Measurements from ENCODE around the gene WWOX. TPM values are rescaled to one million over a fixed set of nuclear protein-coding genes. Genes with fewer than 3 reads are reported as not detected.

Gene WWOX
- total RNA-seq, 1 donor from 2014 or later = 8.9 TPM

GRCh38 chr16:79069121-79069520, 969.7 kb downstream of the WWOX start:
- Histone ChIP-seq H3K4me3 (no peak overlapping the region), H3K9me3 (replicated peaks) (no peaks in the 10 kb centered on the region), H3K27ac (replicated peaks) (no peak overlapping the region), H3K36me3 (no peaks in the 10 kb centered on the region), H3K4me1 (no peaks in the 10 kb centered on the region), H3K27me3 (ENCODE audit: low read depth) (no peaks in the 10 kb centered on the region)
- TF ChIP-seq, protein P1, sequence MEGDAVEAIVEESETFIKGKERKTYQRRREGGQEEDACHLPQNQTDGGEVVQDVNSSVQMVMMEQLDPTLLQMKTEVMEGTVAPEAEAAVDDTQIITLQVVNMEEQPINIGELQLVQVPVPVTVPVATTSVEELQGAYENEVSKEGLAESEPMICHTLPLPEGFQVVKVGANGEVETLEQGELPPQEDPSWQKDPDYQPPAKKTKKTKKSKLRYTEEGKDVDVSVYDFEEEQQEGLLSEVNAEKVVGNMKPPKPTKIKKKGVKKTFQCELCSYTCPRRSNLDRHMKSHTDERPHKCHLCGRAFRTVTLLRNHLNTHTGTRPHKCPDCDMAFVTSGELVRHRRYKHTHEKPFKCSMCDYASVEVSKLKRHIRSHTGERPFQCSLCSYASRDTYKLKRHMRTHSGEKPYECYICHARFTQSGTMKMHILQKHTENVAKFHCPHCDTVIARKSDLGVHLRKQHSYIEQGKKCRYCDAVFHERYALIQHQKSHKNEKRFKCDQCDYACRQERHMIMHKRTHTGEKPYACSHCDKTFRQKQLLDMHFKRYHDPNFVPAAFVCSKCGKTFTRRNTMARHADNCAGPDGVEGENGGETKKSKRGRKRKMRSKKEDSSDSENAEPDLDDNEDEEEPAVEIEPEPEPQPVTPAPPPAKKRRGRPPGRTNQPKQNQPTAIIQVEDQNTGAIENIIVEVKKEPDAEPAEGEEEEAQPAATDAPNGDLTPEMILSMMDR (IDR thresholded peaks at IDR 0.05; ENCODE audit: borderline replicate concordance) = no peak
- intact Hi-C loops (cut with micrococcal nuclease) = no loop called here
- no peak for DNase-seq

- no peak for DNase-seq
- H3K4me1 ChIP-seq = no peaks in the 10 kb centered on the region
- H3K4me3 ChIP-seq = no peak overlapping the region
- H3K27ac ChIP-seq (replicated peaks) = no peak overlapping the region
- no peaks in the 10 kb centered on the region for H3K9me3 ChIP-seq (replicated peaks)
- no peaks in the 10 kb centered on the region for H3K36me3 ChIP-seq
- no peaks in the 10 kb centered on the region for H3K27me3 ChIP-seq (ENCODE audit: low read depth)
- intact Hi-C loops (cut with micrococcal nuclease) = no loop called here
- TF ChIP-seq, protein P1 (IDR thresholded peaks at IDR 0.05; ENCODE audit: borderline replicate concordance) = no peak
Measured at GRCh38 chr16:79069633-79070032, 970.2 kb downstream of the WWOX start.

- H3K27ac ChIP-seq (replicated peaks) = no peak overlapping the region
- TF ChIP-seq, protein P1 (IDR thresholded peaks at IDR 0.05; ENCODE audit: borderline replicate concordance) = no peak
- intact Hi-C loops (cut with micrococcal nuclease) = no loop called here
- H3K27me3 ChIP-seq (ENCODE audit: low read depth) = no peaks in the 10 kb centered on the region
- H3K36me3 ChIP-seq = no peaks in the 10 kb centered on the region
- no peak for DNase-seq
- no peaks in the 10 kb centered on the region for H3K4me1 ChIP-seq
- no peaks in the 10 kb centered on the region for H3K9me3 ChIP-seq (replicated peaks)
- H3K4me3 ChIP-seq = no peak overlapping the region
Measured at GRCh38 chr16:79071424-79071823, 972.0 kb downstream of the WWOX start.

GRCh38 chr16:79072517-79072916, 973.1 kb downstream of the WWOX start:
- no peaks in the 10 kb centered on the region for H3K9me3 ChIP-seq (replicated peaks)
- intact Hi-C loops (cut with micrococcal nuclease) = no loop called here
- H3K4me1 ChIP-seq = no peaks in the 10 kb centered on the region
- no peaks in the 10 kb centered on the region for H3K36me3 ChIP-seq
- H3K27ac ChIP-seq (replicated peaks) = no peak overlapping the region
- no peaks in the 10 kb centered on the region for H3K27me3 ChIP-seq (ENCODE audit: low read depth)
- no peak overlapping the region for H3K4me3 ChIP-seq
- no peak for DNase-seq
- TF ChIP-seq, protein P1 (IDR thresholded peaks at IDR 0.05; ENCODE audit: borderline replicate concordance) = no peak

DNA sequence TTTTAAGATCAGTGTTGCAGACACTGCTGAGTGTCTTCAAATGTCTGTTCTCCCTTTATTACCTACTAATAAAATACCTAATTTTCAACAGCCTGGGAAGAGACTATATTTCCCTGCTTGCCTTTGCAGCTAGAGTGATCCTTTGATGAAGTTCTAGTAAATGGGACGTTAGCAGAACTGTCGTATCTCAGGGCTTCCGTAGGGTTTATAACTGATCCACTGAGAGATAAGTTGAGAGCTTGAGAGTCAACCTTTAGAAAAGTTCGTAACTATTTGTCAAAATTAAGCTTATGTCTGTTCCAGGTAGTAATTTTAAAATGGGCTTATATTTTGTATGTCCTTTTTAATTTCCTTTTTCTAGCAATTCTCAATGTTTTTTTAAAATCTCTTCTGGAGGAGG, 974.1 kb downstream of the WWOX start:
- DNase-seq = no peak
- Histone ChIP-seq H3K4me3 (no peak overlapping the region), H3K36me3 (no peaks in the 10 kb centered on the region), H3K27me3 (ENCODE audit: low read depth) (no peaks in the 10 kb centered on the region), H3K9me3 (replicated peaks) (no peaks in the 10 kb centered on the region), H3K4me1 (no peaks in the 10 kb centered on the region), H3K27ac (replicated peaks) (no peak overlapping the region)
- TF ChIP-seq, protein P1 (IDR thresholded peaks at IDR 0.05; ENCODE audit: borderline replicate concordance) = no peak
- intact Hi-C loops (cut with micrococcal nuclease) = no loop called here

DNA sequence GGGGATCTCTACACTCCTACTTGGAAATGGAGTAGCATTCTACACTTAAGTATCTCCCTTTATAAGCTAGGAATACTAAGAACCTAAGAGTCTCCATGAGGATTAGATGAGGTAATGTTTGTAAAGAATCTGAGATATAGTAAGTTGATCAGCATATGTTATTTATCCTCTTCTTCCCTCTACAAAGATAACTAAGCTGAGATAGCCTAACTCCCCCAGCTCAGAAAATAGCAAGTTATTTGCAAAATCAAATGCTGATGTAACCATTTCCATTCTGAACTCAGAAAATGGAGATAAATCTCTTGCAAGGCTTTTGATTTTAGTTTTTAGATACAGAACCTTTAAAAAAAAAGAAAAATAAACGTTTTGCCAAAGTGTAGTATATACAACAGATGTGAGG, 975.1 kb downstream of the WWOX start:
- no peak overlapping the region for H3K4me3 ChIP-seq
- no peaks in the 10 kb centered on the region for H3K27me3 ChIP-seq (ENCODE audit: low read depth)
- DNase-seq = no peak
- H3K4me1 ChIP-seq = no peaks in the 10 kb centered on the region
- TF ChIP-seq, protein P1 (IDR thresholded peaks at IDR 0.05; ENCODE audit: borderline replicate concordance) = no peak
- H3K9me3 ChIP-seq (replicated peaks) = no peaks in the 10 kb centered on the region
- intact Hi-C loops (cut with micrococcal nuclease) = no loop called here
- H3K36me3 ChIP-seq = no peaks in the 10 kb centered on the region
- no peak overlapping the region for H3K27ac ChIP-seq (replicated peaks)

All from left ventricle myocardium inferior (tissue), 1 donor.